Activated T-cell treated with anti-CD3 and anti-CD28 coated beads for 1 hour (primary cell): ENCODE results near the gene LYST.
A peak's percentile ranks its signal among the peaks of the same experiment; 100 is the strongest.
"Not testable (repeated sequence)": the region's sequence is repeated elsewhere in the genome, so short reads cannot be mapped to it uniquely, and the experiment has no call there.

Experiments used
- DNase-seq: peaks from one replicate; pipeline ENCODE4 v3.0.0-alpha.2; 2020; ENCODE audit warnings: low read depth

LYST gene

GRCh38 chr1:235651170-235651806, 215.4 kb downstream of the LYST start:
- DNase-seq, result no peak

- DNase-seq, result no peak
Measured at GRCh38 chr1:235650341-235651169, 216.2 kb downstream of the LYST start.

GRCh38 chr1:235649368-235650163, 217.1 kb downstream of the LYST start, which contains the start of gene GNG4:
GNG4 (minus strand) TSS chr1:235649784; CDS start chr1:235583838, 65,946 bp downstream.
- DNase-seq, result no peak

GRCh38 chr1:235648954-235649367, 217.7 kb downstream of the LYST start:
- peak; percentile 40 for DNase-seq

- DNase-seq, result no peak
Measured at GRCh38 chr1:235648407-235648907, 218.2 kb downstream of the LYST start.

- not testable (repeated sequence) for DNase-seq
Measured at GRCh38 chr1:235647537-235647936, 219.2 kb downstream of the LYST start.

GRCh38 chr1:235646463-235646862, 220.2 kb downstream of the LYST start:
- no peak for DNase-seq

GRCh38 chr1:235644693-235645305, 221.9 kb downstream of the LYST start:
- no peak for DNase-seq

GRCh38 chr1:235643837-235644692, 222.6 kb downstream of the LYST start:
- no peak for DNase-seq

- no peak for DNase-seq
Measured at GRCh38 chr1:235642943-235643371, 223.7 kb downstream of the LYST start.

- DNase-seq, result peak; percentile 42
Measured at GRCh38 chr1:235642011-235642942, 224.4 kb downstream of the LYST start.

- DNase-seq, result no peak
Measured at GRCh38 chr1:235640580-235640979, 226.1 kb downstream of the LYST start.

- DNase-seq, result no peak
Measured at GRCh38 chr1:235639226-235640205, 227.2 kb downstream of the LYST start.

GRCh38 chr1:235638612-235639011, 228.1 kb downstream of the LYST start:
- DNase-seq, result not testable (repeated sequence)

- no peak for DNase-seq
Measured at GRCh38 chr1:235637756-235638534, 228.8 kb downstream of the LYST start.

GRCh38 chr1:235635938-235636662, 230.6 kb downstream of the LYST start:
- DNase-seq, result no peak
